GM21576 (cell line): ENCODE results near the gene TRIM40.

Source experiments
- ATAC-seq: cut with Tn5 transposase; IDR thresholded peaks from one replicate; pipeline ENCODE4 v1.9.1; 2021; ENCODE audit warnings: mild to moderate bottlenecking, moderate library complexity; ENCODE audit not compliant: unreplicated experiment

TRIM40 gene

DNA sequence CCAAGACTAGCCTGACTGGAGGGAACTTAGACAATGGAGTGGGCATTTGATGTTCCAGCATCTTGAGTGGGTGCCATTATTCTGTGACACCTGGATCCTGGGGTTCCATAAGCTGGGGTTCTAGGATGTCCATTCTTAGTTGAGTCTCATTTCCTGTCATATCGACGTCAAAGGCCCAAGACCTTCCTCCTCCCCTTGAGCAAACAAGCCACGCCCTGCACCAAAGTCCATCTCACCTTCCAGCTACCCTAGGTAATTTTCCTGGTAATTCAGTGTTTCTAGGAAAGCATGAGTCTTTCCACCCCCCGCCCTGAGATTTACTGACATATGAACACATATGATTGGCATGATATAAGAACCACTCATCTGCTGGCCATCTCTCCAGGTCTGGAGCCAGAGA, at the start of gene TRIM40:
Gene TRIM40, plus strand, starts transcription at position 384 of the 400 bp plus-strand sequence. CDS start 897 bp downstream, outside the sequence.
- ATAC-seq: no peak

GRCh38 chr6:30087876-30088275, 48.1 kb upstream of the TRIM40 start:
- no peak for ATAC-seq

- no peak for ATAC-seq
These were observed 44.2 kb upstream of the TRIM40 start for GRCh38 chr6:30091577-30092381.

DNA sequence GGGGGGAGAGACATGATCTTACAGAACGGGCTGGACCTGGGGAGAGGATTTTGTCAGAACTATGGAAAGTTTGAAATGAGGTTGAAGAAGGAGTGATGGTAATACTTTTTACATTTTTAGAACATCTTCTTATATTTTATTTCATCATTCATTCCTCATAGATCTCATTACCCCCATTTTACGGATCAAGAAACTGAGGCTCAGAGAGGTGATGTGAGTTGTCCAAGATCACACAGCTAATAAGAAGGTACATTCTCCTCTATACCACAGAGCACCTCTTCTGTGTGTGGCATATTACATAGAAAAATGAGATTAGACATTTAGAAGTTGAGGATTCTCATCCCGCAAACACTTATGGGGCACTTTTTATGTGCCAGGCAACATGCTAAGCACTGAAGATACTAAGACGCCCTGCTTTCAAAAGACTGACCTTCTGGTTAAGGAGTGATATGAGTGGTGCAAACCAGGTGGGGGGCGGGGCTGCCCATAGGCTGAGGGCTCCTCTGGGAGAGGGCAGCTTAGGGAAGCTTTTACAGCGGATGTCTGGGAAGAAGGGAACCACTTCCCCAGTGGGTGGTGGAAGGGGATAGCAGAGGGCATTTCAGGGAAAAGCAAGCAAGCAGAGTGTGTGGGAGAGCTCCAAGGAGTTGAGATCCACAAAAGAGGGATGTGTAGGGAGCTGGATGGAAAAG, 42.9 kb upstream of the TRIM40 start:
- no peak for ATAC-seq

- no peak for ATAC-seq
These were observed 41.8 kb upstream of the TRIM40 start for GRCh38 chr6:30093951-30094661.

DNA sequence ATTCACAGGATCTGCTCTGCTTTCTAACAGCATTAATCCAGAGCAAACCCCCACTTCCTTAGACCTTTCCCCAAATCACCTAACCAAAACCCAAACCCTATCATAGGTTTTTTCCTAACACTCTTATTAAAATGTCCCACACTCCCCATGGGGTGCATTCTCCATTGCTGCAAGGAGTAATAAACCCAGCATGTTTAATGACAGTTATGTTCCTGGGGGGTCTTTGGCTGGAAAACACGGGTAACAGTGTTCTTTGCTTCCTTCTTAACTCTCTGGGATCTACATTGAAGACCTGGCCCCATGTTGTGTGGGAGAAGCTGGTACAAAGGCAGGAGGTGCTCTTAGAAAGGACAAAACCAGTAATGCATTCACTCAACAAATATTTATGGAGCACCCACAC, 39.1 kb upstream of the TRIM40 start:
- no peak for ATAC-seq

DNA sequence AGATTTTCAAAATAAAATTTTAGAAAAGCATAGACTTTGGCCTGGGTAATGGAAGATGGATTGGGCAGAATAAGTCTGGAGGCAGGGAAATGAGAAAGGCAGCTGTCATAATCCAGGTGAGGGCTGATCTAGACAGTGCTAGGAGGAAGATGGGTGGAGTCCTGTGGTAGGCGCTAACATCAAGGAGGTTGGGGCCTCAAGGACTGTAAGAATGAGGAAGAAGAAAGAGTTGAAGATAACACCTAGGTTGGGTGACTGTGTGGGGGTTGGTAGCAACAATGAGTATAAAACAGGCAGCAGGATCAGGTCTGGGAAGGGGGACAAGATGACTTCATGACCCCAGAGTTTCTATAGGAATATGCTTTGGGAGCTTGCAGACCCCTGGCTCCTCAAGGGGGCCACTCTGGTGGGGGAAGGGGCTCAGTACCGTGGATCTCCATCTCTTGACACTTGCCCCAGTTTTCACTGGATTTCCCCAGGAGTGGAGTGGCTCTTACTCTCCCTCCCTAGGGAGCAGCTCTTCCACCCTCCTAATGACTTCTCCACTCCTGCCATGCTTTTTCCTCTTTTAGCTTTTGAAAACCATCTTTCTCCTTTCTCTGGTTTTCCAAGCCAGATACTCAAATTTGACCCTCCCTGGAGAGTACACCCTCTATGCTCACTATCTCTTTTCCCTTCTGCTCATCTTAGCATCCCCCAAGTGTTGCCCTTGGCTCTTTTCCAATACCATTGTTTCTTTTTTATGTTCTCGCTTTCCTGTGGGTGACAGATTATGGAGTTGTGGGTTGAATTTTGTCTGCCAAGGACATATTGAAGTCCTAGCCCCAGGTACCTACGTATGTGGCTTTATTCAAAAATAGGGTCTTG, 37.8 kb upstream of the TRIM40 start:
- no peak for ATAC-seq

GRCh38 chr6:30100154-30100553, 35.8 kb upstream of the TRIM40 start:
- ATAC-seq: no peak

- no peak for ATAC-seq
These were observed 35.1 kb upstream of the TRIM40 start for GRCh38 chr6:30100585-30101443.

DNA sequence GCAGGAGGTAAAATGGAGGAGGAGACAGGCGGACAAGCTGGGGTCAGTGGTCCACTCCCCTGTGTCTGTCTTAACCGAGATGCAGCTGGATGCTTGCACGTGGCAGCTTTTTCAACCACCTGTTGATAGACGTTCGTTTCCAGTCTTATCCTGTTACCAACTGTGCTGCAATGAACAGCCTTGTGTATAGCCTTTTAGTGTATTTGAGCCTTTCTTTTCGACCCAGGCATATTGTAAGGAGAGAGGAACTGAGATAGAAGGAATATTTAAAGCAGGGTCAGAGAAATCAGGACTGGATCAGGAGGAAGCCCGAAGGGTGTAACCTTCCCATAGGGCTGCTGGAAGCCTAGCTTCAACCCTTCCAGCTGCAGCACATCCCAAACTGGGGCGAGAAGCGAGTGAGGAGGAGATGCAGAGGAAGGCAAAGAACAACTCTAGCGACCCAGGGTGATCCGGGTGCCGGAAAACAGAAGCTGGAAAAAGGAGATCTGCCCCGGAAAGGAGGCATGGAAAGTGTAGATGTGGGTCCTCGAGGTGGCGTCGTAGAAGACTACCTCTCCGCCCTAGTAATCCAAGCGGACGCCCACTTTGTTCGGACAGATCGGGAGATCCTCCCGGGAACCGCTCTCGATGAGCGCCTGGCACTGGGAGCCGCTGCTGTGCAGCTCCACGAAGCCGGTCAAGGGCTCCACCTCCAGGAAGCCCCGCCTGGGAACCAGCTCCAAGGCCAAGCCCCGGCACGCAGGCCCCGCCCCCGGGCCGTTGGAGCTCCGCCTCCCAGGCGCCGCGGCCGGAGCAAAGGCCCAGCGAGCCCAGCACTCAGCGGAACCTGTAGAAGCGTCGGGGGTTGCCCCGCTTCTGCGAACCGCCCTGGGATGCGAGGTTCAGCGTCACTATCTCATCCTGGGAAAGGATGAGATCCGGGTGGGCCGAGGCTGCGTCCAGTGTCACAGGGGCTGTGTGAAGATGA, 34.2 kb upstream of the TRIM40 start:
- peak; percentile 63 for ATAC-seq

GRCh38 chr6:30102414-30102969, 33.4 kb upstream of the TRIM40 start:
- ATAC-seq: no peak

DNA sequence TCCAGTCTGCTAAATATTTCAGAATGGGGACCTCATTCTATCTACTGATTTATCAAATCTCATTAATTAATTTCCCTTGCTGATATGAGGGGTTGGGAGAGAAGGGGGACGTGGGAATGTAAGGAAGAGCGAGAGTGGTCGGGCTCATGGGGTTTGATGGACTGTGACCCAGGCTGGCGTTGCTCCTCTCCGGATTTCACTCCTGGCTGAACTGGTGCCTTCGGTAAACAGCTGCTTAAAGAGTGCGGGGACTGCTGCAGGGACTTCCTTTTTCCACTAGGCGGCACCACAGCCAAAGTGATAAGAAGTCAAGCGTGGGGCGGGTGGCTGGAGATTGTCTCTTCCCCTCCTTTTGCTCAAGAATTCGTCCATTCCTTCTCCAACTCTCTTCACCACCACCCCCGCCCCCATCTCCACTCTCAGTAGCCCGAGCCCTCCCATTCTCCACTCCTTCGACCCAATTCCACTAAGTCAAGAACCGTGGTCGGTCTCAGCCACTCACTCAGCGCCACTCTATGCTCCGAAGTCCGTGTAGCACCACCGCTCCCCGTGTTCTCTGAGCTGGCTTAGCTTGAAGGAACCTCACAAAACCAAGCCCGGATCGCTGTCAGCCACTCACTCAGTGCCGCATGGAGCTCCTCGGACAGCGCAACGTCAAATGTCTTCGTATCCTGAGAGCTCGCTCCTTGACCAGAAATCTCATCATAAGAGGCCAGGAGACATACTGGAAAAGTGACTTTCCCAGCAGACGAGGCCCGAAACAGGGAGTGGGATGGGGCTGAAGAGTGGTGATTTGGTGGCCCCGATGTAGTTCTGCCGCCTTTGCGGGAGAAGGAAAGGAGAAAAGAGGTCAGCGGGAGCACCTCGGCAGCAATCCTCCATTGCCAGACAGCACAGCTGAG, 32.7 kb upstream of the TRIM40 start:
- ATAC-seq: no peak

- ATAC-seq: no peak
These were observed 32.1 kb upstream of the TRIM40 start for GRCh38 chr6:30103872-30104179.

DNA sequence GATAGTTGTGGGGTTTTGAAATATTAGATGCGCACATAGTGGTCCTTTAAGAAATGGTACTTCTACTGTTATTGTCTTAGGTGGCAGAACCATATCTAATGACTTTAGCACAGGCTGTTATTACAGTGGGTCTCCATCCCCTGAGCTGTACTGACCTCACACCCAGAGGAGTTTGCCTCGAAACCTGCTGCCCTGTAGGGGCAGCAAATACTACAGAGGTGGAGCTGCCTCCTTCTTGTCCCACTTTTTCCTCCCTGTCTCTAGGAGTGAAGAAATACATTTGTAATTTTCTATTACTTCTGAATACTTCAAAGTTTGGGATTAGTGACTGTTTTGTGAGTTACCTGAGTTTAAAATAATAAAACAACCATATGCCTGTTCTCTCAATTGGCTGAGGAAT, 31.3 kb upstream of the TRIM40 start:
- ATAC-seq: no peak

DNA sequence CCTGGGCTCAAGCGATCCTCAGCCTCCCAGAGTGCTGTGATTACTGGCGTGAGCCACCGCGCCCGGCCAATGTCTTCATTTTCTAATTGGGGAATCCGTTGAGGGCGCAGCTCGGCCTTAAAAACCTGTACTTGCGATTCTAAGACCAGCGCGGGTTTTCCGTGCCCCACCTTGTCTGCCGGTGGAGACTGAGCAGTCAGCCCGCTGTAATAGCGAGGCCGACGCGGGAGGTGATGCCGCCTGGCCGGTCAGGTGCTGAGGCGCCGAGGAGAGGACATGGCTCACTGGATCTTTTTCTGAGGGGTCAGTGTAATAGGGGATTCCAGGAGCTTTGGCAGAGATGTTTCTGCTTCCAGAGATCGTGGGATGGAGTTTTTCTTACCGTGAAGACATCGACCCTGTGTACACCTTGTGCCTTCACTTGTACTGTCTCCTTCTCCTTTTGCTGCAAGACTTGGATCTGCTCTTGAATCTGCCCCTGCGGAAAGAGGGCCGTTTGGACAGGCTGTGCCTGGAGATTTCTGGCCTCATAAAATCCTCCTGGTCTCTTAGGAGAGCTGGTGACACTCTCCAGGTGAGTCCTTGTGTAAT, 24.6 kb upstream of the TRIM40 start:
- no peak for ATAC-seq

GRCh38 chr6:30112402-30112994, 23.4 kb upstream of the TRIM40 start:
- ATAC-seq: no peak
